HCEC 1CT (cell line): Measurements from ENCODE around the gene HOXB4.

Source experiments
- DNase-seq: peaks from one replicate; pipeline ENCODE4 v3.0.0-alpha.2; 2017

Gene HOXB4

GRCh38 chr17:48543854-48544348 lies 34.2 kb downstream of the HOXB4 start:
- no peak for DNase-seq

DNA sequence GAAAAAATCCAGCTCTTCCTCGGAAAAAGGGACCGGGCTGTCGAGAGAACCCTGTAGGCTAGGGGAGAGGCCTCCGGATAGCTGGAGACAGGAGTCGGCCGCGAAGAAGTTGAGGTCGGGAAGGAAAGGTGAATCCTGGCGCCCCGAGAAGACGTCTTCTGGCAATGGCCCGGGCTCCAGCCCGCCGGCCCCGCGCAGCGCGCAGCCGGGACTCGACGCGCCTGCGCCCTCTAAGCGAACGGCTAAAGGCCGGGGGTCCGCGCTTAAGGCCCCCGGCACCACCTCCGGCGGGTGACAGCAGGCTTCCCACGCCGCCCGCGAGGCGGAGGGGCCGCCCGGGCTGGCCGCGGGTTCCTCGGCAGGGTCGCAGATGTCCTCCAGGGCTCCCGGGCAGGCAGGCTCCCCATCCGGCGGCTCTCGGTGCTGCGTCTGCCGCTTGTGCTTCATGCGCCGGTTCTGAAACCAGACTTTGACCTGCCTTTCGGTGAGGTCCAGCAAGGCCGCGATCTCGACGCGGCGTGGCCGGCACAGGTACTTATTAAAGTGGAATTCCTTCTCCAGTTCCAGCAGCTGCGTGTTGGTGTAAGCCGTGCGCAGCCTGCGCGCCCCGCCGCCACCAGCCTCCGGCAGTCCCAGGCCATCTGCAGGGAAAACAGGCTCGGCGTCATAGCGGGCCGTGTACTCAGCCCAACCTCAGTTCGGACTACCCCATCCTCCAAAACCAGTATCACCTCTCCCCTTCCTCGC lies 34.9 kb downstream of the HOXB4 start:
- peak; percentile 65 for DNase-seq

- no peak for DNase-seq
Measured at GRCh38 chr17:48542698-48543106, 35.4 kb downstream of the HOXB4 start.

GRCh38 chr17:48542114-48542656 lies 36.0 kb downstream of the HOXB4 start:
- peak; percentile 57 for DNase-seq

DNA sequence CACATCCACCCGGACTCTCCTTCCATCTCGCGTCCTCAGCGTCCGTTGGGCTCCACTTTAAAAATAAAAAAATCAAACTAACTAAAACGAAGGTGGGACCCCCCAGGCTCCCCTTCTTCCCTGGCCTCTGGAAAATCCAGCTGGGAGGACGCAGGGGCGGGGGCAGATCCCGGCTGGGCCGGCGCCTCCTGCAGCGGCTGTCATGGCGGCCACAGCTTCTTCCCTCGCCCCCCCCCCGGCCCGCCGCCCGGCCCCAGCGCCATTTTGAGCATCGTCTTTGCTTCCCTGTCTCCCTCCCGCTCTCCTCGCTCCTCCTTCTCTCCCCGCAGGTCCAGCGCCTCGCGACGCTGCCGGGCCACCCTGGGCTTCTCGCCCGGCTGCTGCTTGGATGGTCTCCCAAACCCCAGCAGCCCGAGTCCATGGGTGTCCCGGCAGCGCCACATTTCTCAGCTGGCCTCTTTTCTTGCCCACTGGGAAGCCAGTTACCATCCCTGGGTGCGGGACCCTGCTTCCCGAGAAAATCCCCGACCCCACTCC lies 36.5 kb downstream of the HOXB4 start:
- peak; percentile 80 for DNase-seq

- DNase-seq, result no peak
Measured at GRCh38 chr17:48541036-48541576, 37.0 kb downstream of the HOXB4 start.

- no peak for DNase-seq
Measured at GRCh38 chr17:48540213-48540612, 37.9 kb downstream of the HOXB4 start.

DNA sequence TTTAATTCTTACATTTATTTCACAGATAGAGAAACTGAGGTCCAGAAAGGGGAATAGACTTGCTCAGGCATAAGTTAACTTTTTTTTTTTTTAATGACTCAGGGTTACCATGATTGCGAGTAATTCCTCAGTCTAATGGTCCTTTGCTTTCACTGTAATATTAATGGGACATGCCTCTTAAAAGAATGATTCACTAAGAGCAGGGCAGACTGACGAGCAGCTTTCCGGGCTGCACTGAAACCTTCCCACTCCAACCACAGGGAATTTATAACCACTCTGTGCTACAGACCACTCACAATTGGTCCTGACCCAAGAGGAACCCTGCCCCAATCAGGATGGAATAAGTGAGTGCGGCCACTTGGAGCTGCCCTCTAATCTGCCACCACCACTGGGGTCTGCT lies 39.0 kb downstream of the HOXB4 start:
- DNase-seq, result peak; percentile 88

DNA sequence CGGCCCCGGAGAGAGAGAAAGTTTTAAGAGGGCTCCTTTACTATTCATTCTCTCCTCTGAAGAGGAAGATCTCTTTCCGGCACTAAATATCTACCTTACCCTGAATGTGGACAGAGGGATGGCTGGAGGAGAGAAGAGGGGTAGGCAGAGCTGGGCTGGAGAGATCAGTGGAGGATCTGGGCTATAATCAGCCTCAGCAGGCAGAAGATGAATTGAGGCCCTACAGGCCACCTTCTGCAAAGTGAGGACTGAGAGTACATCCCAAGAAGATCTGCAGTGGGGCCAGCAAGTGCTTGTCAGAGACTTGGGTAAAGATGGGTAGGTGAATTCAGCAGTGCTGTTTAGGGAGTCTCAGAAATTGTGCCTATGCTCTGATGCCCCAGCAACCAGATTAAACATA lies 40.8 kb downstream of the HOXB4 start:
- no peak for DNase-seq

DNA sequence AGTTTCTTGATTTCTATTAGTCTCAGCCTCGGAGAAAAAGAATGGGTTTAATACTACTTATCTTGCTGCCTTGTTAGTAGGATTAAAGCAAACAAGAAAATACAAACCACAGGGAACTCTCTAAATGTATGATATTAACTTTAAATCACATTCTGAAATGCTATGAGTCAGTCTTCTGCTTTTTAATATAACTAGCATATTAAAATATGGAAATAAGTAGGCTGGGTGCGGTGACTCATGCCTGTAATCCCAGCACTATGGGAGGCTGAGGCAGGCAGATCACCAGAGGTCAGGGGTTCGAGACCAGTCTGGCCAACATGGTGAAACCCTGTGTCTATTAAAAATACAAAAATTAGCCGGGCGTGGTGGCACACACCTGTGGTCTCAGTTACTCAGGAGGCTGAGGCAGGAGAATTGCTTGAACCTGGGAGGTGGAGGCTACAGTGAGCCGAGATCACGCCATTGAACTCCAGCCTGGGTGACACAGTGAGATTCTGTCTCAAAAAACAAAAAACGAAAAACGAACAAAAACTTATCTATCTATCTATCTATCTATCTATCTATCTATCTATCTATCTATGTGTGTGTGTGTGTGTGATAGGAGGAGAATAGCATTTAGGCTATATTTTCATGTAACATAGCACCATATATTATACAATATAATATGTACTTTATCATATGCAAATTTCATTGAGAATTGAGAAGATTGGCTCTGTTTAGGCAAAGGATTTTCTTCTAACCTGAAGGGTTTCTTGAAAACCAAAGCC lies 42.2 kb downstream of the HOXB4 start:
- peak; percentile 41 for DNase-seq

DNA sequence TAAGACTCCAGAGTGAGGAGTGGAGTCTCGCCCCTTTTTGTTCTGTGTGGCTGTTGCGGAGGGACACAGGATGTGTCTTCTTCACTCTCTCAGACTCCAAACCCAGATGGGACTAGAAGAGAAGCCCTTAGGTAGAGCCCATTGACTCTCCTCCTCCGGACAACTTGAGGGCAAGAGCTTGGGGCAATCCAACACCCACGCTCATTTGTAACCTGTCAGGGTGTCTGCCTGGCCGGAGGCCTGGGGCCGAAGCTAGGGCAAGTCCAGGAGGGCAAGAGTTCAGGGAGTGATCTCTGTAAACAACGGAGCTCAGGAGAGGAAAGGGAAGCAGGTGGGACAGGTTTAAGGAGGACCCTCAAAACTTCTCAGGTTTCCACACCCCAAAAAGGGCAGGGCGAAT lies 45.9 kb downstream of the HOXB4 start:
- no peak for DNase-seq

DNA sequence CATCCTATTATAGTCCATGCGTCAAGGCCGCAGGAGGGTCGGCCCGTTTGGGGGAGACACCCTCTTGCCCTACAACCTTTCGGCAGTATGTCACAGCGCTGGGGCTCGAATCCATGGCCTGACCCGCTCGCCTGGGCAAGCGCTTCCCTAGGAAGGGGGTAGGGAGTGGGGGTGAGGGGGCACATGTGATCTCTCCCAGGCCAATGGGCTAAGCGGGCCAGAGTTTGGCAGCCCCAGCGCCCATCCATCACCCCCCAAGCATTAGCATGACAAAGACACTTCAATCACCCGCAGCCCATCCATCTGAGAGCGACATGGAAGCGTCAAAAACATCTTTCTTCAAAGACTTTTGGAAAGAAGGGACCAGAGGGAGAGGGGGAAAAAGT lies 47.3 kb downstream of the HOXB4 start, which contains the start of gene HOXB1:
TSS of gene HOXB1 (minus strand) at position 125 of the 386 bp plus-strand sequence. CDS start at position 18, 107 bp downstream.
- DNase-seq, result no peak

DNA sequence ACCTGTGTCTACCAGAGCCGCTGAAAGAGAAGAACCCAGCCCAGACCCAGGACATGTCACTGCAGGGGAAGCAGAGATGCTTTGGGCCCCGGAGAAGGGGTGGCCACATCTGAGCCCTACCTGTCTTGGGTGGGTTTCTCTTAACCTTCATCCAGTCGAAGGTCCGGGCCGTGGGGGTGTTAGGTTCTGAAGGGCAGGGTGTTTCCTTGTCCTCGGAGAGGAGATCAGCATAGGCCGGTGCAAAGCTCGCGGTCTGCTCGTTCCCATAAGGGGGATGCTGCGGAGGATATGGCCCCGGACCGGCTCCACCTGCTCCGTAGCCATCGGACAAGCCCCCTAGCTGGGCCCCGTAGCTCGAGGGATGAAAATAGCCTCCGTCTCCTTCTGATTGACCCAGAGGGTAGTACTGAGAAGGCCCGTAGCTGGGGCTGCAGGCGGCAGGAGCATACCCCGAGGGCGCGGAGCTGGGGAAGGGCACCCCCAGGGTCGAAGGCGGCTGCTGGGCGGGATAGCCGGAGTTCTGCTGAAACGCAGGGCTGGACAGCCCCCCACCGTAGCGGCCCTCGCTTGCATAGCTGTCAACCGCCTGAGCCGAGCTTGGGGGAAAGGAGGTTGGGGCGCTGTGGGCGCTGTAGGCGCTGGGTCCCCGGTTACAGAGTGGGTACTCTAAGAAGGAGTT lies 47.8 kb downstream of the HOXB4 start:
- no peak for DNase-seq

GRCh38 chr17:48529683-48530009 lies 48.5 kb downstream of the HOXB4 start:
- no peak for DNase-seq

DNA sequence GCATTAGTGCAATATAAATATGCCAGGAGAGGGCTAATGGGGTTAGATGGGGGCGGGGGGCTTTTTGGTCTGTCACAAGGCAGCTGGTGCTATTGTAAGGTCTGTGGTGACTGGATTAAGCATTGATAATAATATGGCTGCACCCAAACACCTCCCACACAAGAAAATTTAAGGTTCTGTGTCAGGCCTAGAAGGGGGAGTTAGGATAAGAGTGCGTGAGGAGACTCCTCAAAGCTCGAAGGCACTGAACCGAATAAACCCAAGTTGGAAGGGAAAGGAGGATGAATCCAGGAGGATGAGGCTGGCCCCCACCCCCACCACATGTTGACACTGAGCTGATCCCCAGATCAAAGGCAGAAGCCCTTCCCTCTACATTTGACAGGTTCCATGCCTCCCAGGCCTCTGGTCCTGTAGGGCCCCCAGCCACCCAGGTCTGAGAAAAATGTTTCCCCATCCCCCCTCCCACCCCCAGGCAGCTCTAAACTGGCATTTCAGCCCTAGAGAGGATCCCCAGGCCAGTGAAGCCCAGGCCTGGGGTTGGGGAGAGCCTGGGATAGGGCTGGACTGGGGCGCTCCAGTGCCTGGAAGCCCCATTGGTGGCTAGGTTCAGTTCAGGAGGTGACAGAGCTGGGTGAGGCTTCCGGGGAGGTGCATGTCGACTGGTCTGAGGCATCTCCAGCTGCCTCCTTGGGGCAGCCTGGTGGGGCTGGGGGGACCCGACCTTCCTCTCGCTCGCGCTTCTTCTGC lies 49.0 kb downstream of the HOXB4 start:
- no peak for DNase-seq

GRCh38 chr17:48528153-48528935 lies 49.8 kb downstream of the HOXB4 start:
- no peak for DNase-seq

DNA sequence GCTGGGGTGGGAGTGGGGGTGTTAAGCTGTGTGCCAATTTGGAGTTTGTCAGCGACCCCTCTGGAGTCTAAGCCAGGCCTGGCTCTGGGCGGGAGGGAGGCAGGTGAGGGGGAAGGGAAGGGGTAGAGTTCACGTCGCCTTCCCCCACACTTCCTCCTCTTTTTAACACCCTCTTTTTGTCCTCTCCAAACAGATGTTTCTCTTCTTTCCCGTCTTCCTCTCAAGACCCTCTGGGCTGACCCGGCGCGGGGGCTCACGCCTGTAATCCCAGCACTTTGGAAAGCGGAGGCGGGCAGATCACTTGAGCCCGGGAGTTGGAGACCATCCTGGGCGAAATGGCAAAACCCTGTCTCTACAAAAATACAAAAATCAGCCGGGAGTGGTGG lies 50.6 kb downstream of the HOXB4 start:
- DNase-seq, result no peak

- DNase-seq, result no peak
Measured at GRCh38 chr17:48526608-48527546, 51.3 kb downstream of the HOXB4 start.
